Common myeloid progenitor, CD34-positive (primary cell): ENCODE data around the gene SYNPO2.

Source experiments
- CTCF ChIA-PET: fragments of 350-600 bp; sonication (Branson Sonifier 250); formaldehyde crosslinking; loops from one replicate; lab custom pipeline; 2021; ENCODE audit warnings: antibody characterized with exemption; lab: Charles Lee
- POLR2A ChIA-PET: fragments of 350-600 bp; sonication (Branson Sonifier 250); formaldehyde crosslinking; loops from one replicate; lab custom pipeline; 2021; ENCODE audit warnings: antibody characterized with exemption; lab: Charles Lee
- DNase-seq, 3 donors: peaks; one replicate each; pipeline versions ENCODE4 v3.0.0 to v3.0.0-alpha.2; 2013
- H3K27ac ChIP-seq, 2 experiments: 1 replicate in 1 of 2; 2 replicates in 1 of 2; pipeline ENCODE4 v1.7.0; 2013; ENCODE audit warnings: inconsistent platforms in 2 of 2, low read length in 2 of 2, mild to moderate bottlenecking in 2 of 2, low read depth in 1 of 2, moderate library complexity in 1 of 2; ENCODE audit not compliant: severe bottlenecking in 2 of 2, insufficient read depth in 1 of 2, poor library complexity in 1 of 2
- H3K27me3 ChIP-seq, 5 experiments: replicated peaks in 2 of 5; 1 replicate in 3 of 5; 2 replicates in 2 of 5; pipeline versions ENCODE4 v1.6.1 to v1.7.0; 2013; ENCODE audit warnings: low read length in 4 of 5, mild to moderate bottlenecking in 2 of 5, moderate library complexity in 2 of 5, inconsistent platforms in 1 of 5; ENCODE audit not compliant: insufficient read depth in 5 of 5, control insufficient read depth in 4 of 5
- H3K36me3 ChIP-seq, 4 experiments: 1 replicate in 2 of 4; 2 replicates in 2 of 4; pipeline versions ENCODE4 v1.6.1 to v1.7.0; 2013; ENCODE audit warnings: low read length in 3 of 4, control low read depth in 1 of 4, mild to moderate bottlenecking in 1 of 4; ENCODE audit not compliant: control insufficient read depth in 4 of 4, insufficient read depth in 4 of 4
- H3K4me1 ChIP-seq, 4 experiments: 1 replicate in 3 of 4; 2 replicates in 1 of 4; pipeline versions ENCODE4 v1.6.1 to v1.7.1; 2013; ENCODE audit warnings: low read length in 3 of 4, mild to moderate bottlenecking in 3 of 4, control low read depth in 1 of 4, inconsistent platforms in 1 of 4, moderate library complexity in 1 of 4; ENCODE audit not compliant: control insufficient read depth in 4 of 4, insufficient read depth in 4 of 4; ENCODE audit errors: control extremely low read depth in 1 of 4
- H3K4me3 ChIP-seq, 7 experiments: 1 replicate in 4 of 7; 2 replicates in 3 of 7; pipeline versions ENCODE4 v1.5.1 to v1.7.0; 2013; ENCODE audit warnings: mild to moderate bottlenecking in 7 of 7, low read length in 6 of 7, moderate library complexity in 6 of 7, inconsistent platforms in 2 of 7, low read depth in 2 of 7, control low read depth in 1 of 7; ENCODE audit not compliant: insufficient read depth in 4 of 7, control insufficient read depth in 1 of 7; ENCODE audit errors: extremely low read depth in 1 of 7
- H3K9me3 ChIP-seq, 5 experiments: 1 replicate in 4 of 5; 2 replicates in 1 of 5; pipeline versions ENCODE4 v1.6.1 to v1.7.1; 2013; ENCODE audit warnings: low read length in 4 of 5, mild to moderate bottlenecking in 2 of 5, inconsistent platforms in 1 of 5, low read depth in 1 of 5, moderate library complexity in 1 of 5; ENCODE audit not compliant: control insufficient read depth in 4 of 5, insufficient read depth in 2 of 5; ENCODE audit errors: control extremely low read depth in 1 of 5
- WGBS: methylation state at CpG from one replicate; pipeline ENCODE4 v1.1.5; 2013; ENCODE audit not compliant: insufficient coverage; 5-methylcytosine and 5-hydroxymethylcytosine counted together

The SYNPO2 gene

GRCh38 chr4:119026662-119027444 lies 138.2 kb downstream of the SYNPO2 start:
- no peaks in the 10 kb centered on the region for H3K27me3 ChIP-seq
- no peak overlapping the region for H3K27ac ChIP-seq
- ChIA-PET POLR2A (no interaction called here), CTCF (interaction anchor here (1.2 kb wide), 1 partner anchor 12 kb away, joined by 3 read pairs; no protein-coding TSS in a partner anchor)
- over 99% methylated on average over 14 of the region's 22 CpGs for WGBS
- DNase-seq, result no peak
- H3K9me3 ChIP-seq, result no peaks in the 10 kb centered on the region
- H3K4me1 ChIP-seq, result peaks cover 0 to 4% (median 0%) of the 10 kb centered on the region in 4 experiments
- no peaks in the 10 kb centered on the region for H3K36me3 ChIP-seq
- no peak overlapping the region for H3K4me3 ChIP-seq

GRCh38 chr4:119027811-119028210 lies 139.2 kb downstream of the SYNPO2 start:
- Histone ChIP-seq H3K36me3 (no peaks in the 10 kb centered on the region), H3K27me3 (no peaks in the 10 kb centered on the region), H3K4me3 (no peak overlapping the region), H3K27ac (no peak overlapping the region), H3K9me3 (no peaks in the 10 kb centered on the region), H3K4me1 (peaks cover 0 to 4% (median 0%) of the 10 kb centered on the region in 4 experiments)
- POLR2A ChIA-PET, result no interaction called here
- DNase-seq, result no peak
- CTCF ChIA-PET, result no interaction called here
- 100% methylated on average over 1 of the region's 2 CpGs for WGBS

DNA sequence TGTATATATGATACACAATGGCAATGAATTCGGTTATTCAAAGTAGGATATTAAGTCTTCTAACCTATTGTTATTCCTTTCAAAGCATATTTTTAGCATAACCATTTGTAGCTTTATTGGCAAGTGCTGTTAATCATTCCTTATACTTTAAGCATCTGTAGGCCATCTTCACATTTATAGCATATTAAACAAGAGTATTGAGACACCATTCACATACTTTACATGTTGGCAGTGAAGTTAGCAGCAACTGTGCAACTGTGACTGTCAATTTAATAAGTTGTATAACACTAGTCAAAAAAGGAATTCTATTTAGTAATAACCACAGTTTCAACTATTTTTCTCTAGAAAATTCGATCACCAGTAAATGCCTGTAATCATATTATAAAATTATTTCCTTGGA lies 139.6 kb downstream of the SYNPO2 start:
- Histone ChIP-seq H3K4me3 (no peak overlapping the region), H3K27me3 (no peaks in the 10 kb centered on the region), H3K36me3 (no peaks in the 10 kb centered on the region), H3K9me3 (no peaks in the 10 kb centered on the region), H3K4me1 (peaks cover 0 to 4% (median 0%) of the 10 kb centered on the region in 4 experiments), H3K27ac (no peak overlapping the region)
- ChIA-PET CTCF (no interaction called here), POLR2A (no interaction called here)
- no peak for DNase-seq
- no CpG with 5 or more reads among the region's 2 CpGs for WGBS

DNA sequence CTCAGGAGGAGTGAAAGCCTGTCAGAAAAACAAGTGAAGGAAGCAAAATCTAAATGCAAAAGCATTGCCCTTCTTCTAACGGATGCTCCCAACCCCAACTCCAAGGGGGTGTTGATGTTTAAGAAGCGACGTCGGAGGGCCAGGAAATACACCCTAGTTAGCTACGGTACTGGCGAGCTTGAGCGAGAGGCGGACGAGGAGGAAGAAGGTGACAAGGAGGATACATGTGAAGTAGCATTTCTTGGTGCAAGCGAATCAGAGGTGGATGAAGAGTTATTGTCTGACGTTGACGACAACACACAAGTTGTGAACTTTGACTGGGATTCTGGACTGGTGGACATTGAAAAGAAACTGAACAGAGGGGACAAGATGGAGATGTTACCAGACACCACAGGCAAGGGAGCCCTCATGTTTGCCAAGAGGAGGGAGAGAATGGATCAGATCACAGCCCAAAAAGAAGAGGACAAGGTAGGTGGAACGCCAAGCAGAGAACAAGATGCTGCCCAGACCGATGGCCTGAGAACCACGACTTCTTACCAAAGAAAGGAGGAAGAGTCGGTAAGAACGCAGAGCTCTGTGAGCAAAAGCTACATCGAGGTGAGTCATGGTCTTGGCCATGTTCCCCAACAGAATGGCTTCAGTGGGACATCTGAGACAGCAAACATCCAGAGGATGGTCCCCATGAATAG lies 141.3 kb downstream of the SYNPO2 start:
- CTCF ChIA-PET, result interaction anchor here (1.1 kb wide), 1 partner anchor 11 kb away, joined by 4 read pairs; no protein-coding TSS in a partner anchor

GRCh38 chr4:119030536-119030890 lies 141.9 kb downstream of the SYNPO2 start:
- ChIA-PET POLR2A (no interaction called here), CTCF (interaction anchor here (1.5 kb wide), 1 partner anchor 15 kb away, joined by 4 read pairs; no protein-coding TSS in a partner anchor)
- Histone ChIP-seq H3K27me3 (no peaks in the 10 kb centered on the region), H3K4me1 (peaks cover 0 to 4% (median 2%) of the 10 kb centered on the region in 4 experiments), H3K9me3 (no peaks in the 10 kb centered on the region), H3K36me3 (no peaks in the 10 kb centered on the region), H3K27ac (no peak overlapping the region), H3K4me3 (no peak overlapping the region)
- no peak for DNase-seq
- WGBS, result 99% methylated on average over 12 of the region's 12 CpGs

More for the DNA sequence above, 141.3 kb downstream of the SYNPO2 start:
- Histone ChIP-seq H3K27ac (no peak overlapping the region), H3K27me3 (no peaks in the 10 kb centered on the region), H3K36me3 (no peaks in the 10 kb centered on the region), H3K9me3 (no peaks in the 10 kb centered on the region), H3K4me1 (peaks cover 0 to 4% (median 2%) of the 10 kb centered on the region in 4 experiments), H3K4me3 (no peak overlapping the region)
- POLR2A ChIA-PET, result no interaction called here
- 99% methylated on average over 18 of the region's 18 CpGs for WGBS
- no peak for DNase-seq

DNA sequence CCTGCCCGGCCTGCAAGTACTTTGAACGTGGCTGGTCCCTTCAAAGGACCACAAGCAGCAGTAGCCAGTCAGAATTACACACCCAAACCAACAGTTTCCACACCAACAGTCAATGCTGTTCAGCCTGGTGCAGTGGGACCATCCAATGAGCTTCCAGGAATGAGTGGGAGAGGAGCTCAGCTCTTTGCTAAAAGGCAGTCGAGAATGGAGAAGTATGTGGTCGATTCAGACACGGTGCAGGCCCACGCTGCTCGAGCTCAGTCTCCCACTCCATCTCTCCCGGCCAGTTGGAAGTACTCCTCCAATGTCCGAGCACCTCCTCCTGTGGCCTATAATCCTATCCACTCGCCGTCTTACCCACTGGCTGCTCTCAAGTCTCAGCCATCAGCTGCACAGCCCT lies 142.6 kb downstream of the SYNPO2 start:
- POLR2A ChIA-PET, result no interaction called here
- peaks cover 0 to 3% (median under 1%) of the 10 kb centered on the region in 4 experiments for H3K4me1 ChIP-seq
- no peak for DNase-seq
- H3K4me3 ChIP-seq, result no peak overlapping the region
- H3K36me3 ChIP-seq, result no peaks in the 10 kb centered on the region
- WGBS, result 94% methylated on average over 7 of the region's 11 CpGs
- no peaks in the 10 kb centered on the region for H3K9me3 ChIP-seq
- H3K27ac ChIP-seq, result no peak overlapping the region
- peaks cover 0 to under 1% (median 0%) of the 10 kb centered on the region in 5 experiments for H3K27me3 ChIP-seq
- CTCF ChIA-PET, result interaction anchor here (1.0 to 1.5 kb wide), 2 partner anchors 9 to 14 kb away, joined by 4 to 6 read pairs; no protein-coding TSS in a partner anchor
